VCaP (cell line): Measurements from ENCODE around the gene LSAMP.

ENCODE experiments used
- H3K27ac ChIP-seq: fragments of 450-650 bp; 2 replicates; pipeline ENCODE4 v1.5.1; 2017
- TF ChIP-seq, protein P1 (sequence below): fragments of 450-650 bp; conservative IDR thresholded peaks from 2 replicates; pipeline ENCODE4 v1.5.1; 2017; ENCODE audit warnings: mild to moderate bottlenecking, moderate library complexity

LSAMP gene

DNA sequence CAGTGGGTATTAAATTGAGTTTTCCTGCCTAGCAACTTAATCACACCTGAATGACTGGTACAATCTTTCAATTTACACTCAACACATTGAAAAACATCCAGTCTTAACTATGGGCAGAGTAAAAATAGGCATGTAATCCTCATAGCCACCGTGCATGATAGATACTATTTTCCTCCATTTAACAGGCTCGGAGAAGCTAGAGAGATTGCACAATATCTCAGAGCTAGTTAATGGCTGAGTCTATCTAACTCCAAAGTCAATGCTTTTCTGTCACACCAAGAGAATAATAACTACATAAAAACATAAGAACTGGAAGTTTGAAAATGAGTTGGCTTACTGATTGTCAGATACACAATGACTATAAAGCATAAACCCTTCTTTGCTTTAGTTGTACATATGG lies 36.8 kb downstream of the LSAMP start:
- TF ChIP-seq, protein P1, sequence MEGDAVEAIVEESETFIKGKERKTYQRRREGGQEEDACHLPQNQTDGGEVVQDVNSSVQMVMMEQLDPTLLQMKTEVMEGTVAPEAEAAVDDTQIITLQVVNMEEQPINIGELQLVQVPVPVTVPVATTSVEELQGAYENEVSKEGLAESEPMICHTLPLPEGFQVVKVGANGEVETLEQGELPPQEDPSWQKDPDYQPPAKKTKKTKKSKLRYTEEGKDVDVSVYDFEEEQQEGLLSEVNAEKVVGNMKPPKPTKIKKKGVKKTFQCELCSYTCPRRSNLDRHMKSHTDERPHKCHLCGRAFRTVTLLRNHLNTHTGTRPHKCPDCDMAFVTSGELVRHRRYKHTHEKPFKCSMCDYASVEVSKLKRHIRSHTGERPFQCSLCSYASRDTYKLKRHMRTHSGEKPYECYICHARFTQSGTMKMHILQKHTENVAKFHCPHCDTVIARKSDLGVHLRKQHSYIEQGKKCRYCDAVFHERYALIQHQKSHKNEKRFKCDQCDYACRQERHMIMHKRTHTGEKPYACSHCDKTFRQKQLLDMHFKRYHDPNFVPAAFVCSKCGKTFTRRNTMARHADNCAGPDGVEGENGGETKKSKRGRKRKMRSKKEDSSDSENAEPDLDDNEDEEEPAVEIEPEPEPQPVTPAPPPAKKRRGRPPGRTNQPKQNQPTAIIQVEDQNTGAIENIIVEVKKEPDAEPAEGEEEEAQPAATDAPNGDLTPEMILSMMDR = no peak
- H3K27ac ChIP-seq = no peak overlapping the region

DNA sequence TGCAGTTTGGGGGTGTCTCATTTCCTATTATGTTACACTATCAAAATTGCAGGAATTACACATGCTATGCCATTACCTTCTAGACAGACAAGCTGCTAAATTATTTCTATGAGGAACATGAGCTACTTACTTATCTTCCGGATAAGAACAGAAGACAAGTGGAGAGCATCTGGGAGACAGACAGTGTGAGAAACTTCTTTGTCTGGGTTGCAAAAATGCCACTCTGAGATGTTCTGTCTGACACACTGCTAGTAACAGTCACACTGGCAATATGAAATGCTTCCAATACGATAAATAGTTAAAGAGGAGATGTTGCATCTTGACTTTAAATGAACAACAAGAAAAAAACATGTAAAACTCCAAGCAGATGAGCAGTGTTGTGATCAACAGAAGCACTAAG lies 40.1 kb downstream of the LSAMP start:
- TF ChIP-seq, protein P1 = no peak
- H3K27ac ChIP-seq = no peak overlapping the region

DNA sequence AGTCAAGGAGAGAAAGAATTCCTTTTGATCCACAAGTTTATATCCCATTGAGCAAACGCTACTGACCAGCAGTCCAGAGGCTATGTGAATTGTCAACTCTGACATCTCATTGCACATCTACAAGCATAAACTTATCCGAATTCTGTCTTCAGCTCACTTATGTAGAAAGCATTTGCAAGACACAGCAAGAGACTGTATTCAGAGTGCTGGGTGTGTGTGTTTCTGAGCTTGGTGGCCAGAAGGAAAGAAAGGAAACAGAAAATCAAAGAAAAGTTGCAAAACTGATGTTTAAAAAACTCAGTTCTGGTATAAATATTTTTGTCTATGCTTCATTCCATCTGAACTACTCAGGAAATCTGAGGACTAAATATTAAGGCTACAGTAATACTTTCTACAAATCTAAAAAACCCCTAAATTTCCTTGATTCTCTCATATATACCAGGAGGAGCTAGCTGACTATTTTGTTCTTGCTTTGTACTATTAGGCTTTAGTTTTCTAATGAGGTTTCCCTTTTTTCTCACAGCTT lies 45.5 kb downstream of the LSAMP start:
- no peak overlapping the region for H3K27ac ChIP-seq
- TF ChIP-seq, protein P1 = no peak

DNA sequence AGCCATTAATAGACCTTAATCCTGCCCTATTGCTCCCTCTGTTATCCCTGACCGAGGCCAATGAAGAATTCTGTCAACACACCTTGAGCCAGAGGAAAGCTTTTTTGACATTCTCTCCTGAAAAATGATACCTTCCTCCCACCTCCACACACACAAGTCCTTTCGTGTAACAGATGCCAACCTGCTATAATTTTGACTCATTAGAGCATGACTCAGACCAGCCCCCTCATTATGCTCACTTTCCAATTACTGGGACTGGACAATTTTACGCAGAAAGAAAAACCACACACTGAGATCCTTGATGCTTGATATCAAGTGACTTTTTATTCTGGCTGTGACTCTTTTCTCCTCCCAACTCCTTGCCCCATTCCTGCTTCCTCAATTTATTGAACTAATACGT lies 50.9 kb downstream of the LSAMP start:
- TF ChIP-seq, protein P1 = no peak

DNA sequence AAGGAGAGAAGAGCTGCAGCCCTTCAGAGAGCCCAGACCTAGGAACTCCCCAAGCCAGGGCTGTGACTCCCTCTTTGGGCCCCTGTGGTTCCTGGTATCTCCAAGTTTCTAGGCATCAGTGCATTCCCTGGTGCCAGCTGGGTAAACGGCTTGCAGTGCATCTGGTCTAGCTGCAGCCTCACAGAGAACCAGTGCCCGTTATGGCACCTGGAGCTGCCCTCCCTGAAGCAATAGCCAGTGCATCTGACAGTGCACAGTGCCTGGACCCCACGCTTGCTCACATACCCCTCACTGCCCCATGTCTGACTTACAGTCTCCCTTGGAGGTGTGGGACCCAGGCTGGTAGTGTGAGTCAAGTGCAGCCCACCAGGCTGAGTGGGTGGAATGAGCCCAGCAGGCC lies 52.1 kb downstream of the LSAMP start:
- H3K27ac ChIP-seq = no peak overlapping the region
- TF ChIP-seq, protein P1 = no peak

More for the DNA sequence above, 50.9 kb downstream of the LSAMP start:
- H3K27ac ChIP-seq = no peak overlapping the region

DNA sequence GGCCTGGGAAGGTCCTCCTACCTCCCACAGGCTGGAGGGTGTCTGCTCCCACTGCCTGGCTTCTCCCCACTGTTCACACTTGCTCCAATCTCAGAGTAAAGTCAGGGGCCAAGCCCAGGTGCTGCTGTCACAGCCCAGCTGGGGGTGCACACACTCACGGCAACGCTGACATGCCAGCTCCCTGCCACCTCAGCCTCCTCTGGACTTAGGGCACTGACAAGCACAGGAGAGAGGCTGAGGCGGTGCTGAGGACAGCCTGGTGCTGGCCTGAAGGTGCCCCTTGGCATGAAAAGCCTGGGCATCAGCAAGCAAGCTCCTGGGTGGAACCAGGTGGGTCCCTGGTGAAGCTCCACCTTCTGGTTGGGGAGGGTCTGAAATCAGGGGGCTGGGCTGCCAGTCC lies 53.0 kb downstream of the LSAMP start:
- H3K27ac ChIP-seq = no peak overlapping the region
- TF ChIP-seq, protein P1 = no peak

DNA sequence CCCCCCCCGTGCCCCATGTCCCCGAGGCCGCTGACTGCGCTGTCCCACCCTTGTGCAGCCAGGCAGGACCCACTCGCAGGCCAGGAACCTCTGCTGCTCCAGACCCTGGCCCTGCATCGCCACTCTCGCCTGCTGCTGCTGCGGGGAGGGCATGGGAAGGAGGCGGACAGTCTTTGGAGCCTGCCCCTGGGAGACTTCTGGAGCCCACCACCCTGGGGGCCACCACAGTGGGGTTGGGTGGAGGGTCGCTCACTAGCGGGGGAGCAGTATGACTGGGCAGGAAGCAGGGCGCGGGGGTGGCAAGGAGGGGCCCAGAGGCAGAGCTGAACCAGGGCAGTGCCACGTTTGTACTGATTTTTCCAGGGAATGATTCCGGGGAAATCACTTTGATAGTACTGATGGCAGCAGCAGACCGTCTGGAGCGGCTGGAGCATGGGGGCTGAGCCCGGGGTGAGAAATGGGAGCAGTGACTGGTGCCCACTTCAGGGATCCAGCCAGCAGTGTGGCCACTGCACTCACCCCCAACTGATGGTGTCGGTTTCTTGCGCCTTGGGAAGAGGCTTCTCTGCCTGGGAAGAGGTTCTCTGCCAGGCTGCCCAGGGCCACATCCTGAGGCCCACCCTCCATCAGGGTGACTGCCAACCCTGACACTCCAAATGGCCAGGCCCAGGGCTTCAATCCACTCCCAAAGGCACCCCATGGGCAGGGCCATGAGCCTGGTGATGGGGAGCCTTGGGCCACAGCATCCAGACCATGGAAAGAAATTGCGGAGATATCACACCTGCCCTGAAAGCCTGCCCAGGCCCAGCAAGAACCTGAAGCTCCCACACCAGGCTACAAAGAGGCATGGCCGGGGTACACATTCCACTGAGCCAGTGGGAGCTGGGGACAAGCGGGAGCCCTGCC lies 53.7 kb downstream of the LSAMP start:
- no peak overlapping the region for H3K27ac ChIP-seq
- TF ChIP-seq, protein P1 = no peak
